OCI-LY1 (cell line): ENCODE measurements around the gene CEP120.

ENCODE experiments used
- H2AFZ ChIP-seq: fragments of 200-600 bp; sonication (generic), shearing (Covaris generic); 2 replicates; pipeline ENCODE4 v1.6.0; 2014; ENCODE audit warnings: antibody characterized with exemption, mild to moderate bottlenecking, low read length
- H3F3A ChIP-seq: fragments of 200-600 bp; sonication (generic), shearing (Covaris generic); 2 replicates; pipeline ENCODE4 v1.6.0; 2014; ENCODE audit warnings: mild to moderate bottlenecking, antibody characterized with exemption, low read length, moderate library complexity; ENCODE audit not compliant: insufficient read depth
- H3K27ac ChIP-seq: fragments of 200-600 bp; sonication (generic); 2 replicates; pipeline ENCODE4 v1.5.1; 2014; ENCODE audit warnings: low read length, mixed run types, mild to moderate bottlenecking, low read depth; ENCODE audit not compliant: poor library complexity, severe bottlenecking
- H3K27me3 ChIP-seq: fragments of 200-600 bp; sonication (generic); 2 replicates; pipeline ENCODE4 v1.6.0; 2014; ENCODE audit warnings: antibody characterized with exemption, mild to moderate bottlenecking, low read length, moderate library complexity; ENCODE audit not compliant: insufficient read depth
- H3K36me3 ChIP-seq: fragments of 200-600 bp; sonication (generic); 2 replicates; pipeline ENCODE4 v1.6.1; 2014; ENCODE audit warnings: mild to moderate bottlenecking, antibody characterized with exemption, low read length, moderate library complexity, mixed read lengths; ENCODE audit not compliant: insufficient read depth
- H3K4me1 ChIP-seq: fragments of 200-600 bp; sonication (generic); 2 replicates; pipeline ENCODE4 v1.5.1; 2014; ENCODE audit warnings: mild to moderate bottlenecking, low read length, moderate library complexity; ENCODE audit not compliant: insufficient read depth, severe bottlenecking
- H3K4me2 ChIP-seq: fragments of 200-600 bp; sonication (generic), shearing (Covaris generic); 2 replicates; pipeline ENCODE4 v1.6.1; 2014; ENCODE audit warnings: low read length
- H3K4me3 ChIP-seq: fragments of 200-600 bp; sonication (generic); 2 replicates; pipeline ENCODE4 v1.5.1; 2014; ENCODE audit warnings: low read length, low read depth, mild to moderate bottlenecking, mixed read lengths; ENCODE audit not compliant: poor library complexity, severe bottlenecking
- H3K79me2 ChIP-seq: fragments of 200-600 bp; shearing (Covaris generic); 2 replicates; pipeline ENCODE4 v1.6.1; 2016; ENCODE audit warnings: mixed run types, low read length, mixed read lengths; ENCODE audit not compliant: insufficient read depth
- H3K9ac ChIP-seq: fragments of 200-600 bp; sonication (generic), shearing (Covaris generic); 2 replicates; pipeline ENCODE4 v1.6.1; 2014; ENCODE audit warnings: mild to moderate bottlenecking, low read length, mixed read lengths
- H3K9me2 ChIP-seq: fragments of 200-600 bp; sonication (generic), shearing (Covaris generic); 2 replicates; pipeline ENCODE4 v1.6.1; 2014; ENCODE audit warnings: low read depth, mild to moderate bottlenecking, low read length, mixed read lengths
- H3K9me3 ChIP-seq: fragments of 200-600 bp; shearing (Covaris generic); 2 replicates; pipeline ENCODE4 v1.6.1; 2014; ENCODE audit warnings: low read length, mixed read lengths
- H4K20me1 ChIP-seq: fragments of 200-600 bp; sonication (generic), shearing (Covaris generic); 2 replicates; pipeline ENCODE4 v1.6.0; 2016; ENCODE audit warnings: mild to moderate bottlenecking, low read length; ENCODE audit not compliant: insufficient read depth
- CTCF ChIP-seq: fragments of 200-600 bp; sonication (generic), shearing (Covaris generic); IDR thresholded peaks from 2 replicates; pipeline ENCODE4 v1.5.1; 2017; ENCODE audit warnings: mild to moderate bottlenecking, antibody characterized with exemption, low read length, moderate library complexity, mixed read lengths
- EZH2 ChIP-seq: fragments of 200-600 bp; sonication (generic), shearing (Covaris generic); IDR thresholded peaks from 2 replicates; pipeline ENCODE4 v1.8.0; 2017; ENCODE audit warnings: borderline replicate concordance, mixed run types, mild to moderate bottlenecking, antibody characterized with exemption, low read length, moderate library complexity, mixed read lengths

CEP120 gene

GRCh38 chr5:123359454-123360200, 63.6 kb downstream of the CEP120 start:
- H3K27me3 ChIP-seq = no peaks in the 10 kb centered on the region
- H3K36me3 ChIP-seq = peaks cover 64% of the 10 kb centered on the region
- no peak overlapping the region for H2AFZ ChIP-seq
- no peaks in the 10 kb centered on the region for H3K9me3 ChIP-seq
- H3K9me2 ChIP-seq = no peaks in the 10 kb centered on the region
- no peak overlapping the region for H3K4me3 ChIP-seq
- no peaks in the 10 kb centered on the region for H3K79me2 ChIP-seq
- TF ChIP-seq EZH2 = no peak
- no peak for TF ChIP-seq CTCF
- no peaks in the 10 kb centered on the region for H3F3A ChIP-seq
- H3K4me1 ChIP-seq = peaks cover 11% of the 10 kb centered on the region
- no peak overlapping the region for H3K9ac ChIP-seq
- no peak overlapping the region for H3K4me2 ChIP-seq
- H4K20me1 ChIP-seq = no peaks in the 10 kb centered on the region
- H3K27ac ChIP-seq = no peak overlapping the region

GRCh38 chr5:123358751-123359150, 64.5 kb downstream of the CEP120 start:
- H4K20me1 ChIP-seq = no peaks in the 10 kb centered on the region
- no peaks in the 10 kb centered on the region for H3K27me3 ChIP-seq
- TF ChIP-seq CTCF (no peak), EZH2 (no peak)
- H3K9ac ChIP-seq = no peak overlapping the region
- H2AFZ ChIP-seq = no peak overlapping the region
- H3K27ac ChIP-seq = no peak overlapping the region
- H3K4me1 ChIP-seq = peaks cover 11% of the 10 kb centered on the region
- no peaks in the 10 kb centered on the region for H3K9me2 ChIP-seq
- H3K9me3 ChIP-seq = 0 out of 2 replicates have a peak, but pooled peaks cover 4% of the 10 kb centered on the region
- no peak overlapping the region for H3K4me3 ChIP-seq
- H3K4me2 ChIP-seq = no peak overlapping the region
- H3K79me2 ChIP-seq = no peaks in the 10 kb centered on the region
- H3K36me3 ChIP-seq = peaks cover 58% of the 10 kb centered on the region
- H3F3A ChIP-seq = no peaks in the 10 kb centered on the region

GRCh38 chr5:123358304-123358703, 64.9 kb downstream of the CEP120 start:
- Histone ChIP-seq H3K9me2 (no peaks in the 10 kb centered on the region), H3K9ac (no peak overlapping the region), H3K27me3 (no peaks in the 10 kb centered on the region), H3K9me3 (0 out of 2 replicates have a peak, but pooled peaks cover 5% of the 10 kb centered on the region), H3F3A (no peaks in the 10 kb centered on the region), H2AFZ (no peak overlapping the region), H3K4me3 (no peak overlapping the region), H3K27ac (no peak overlapping the region), H3K4me1 (peaks cover 11% of the 10 kb centered on the region), H4K20me1 (no peaks in the 10 kb centered on the region), H3K36me3 (peaks cover 54% of the 10 kb centered on the region), H3K79me2 (no peaks in the 10 kb centered on the region), H3K4me2 (no peak overlapping the region)
- TF ChIP-seq EZH2 (no peak), CTCF (no peak)
